HEK293T (cell line): ENCODE results near the gene DACH1.

ENCODE experiments used
- CTCF ChIA-PET: fragments of 350-600 bp; formaldehyde crosslinking; extraction: SDS; loops from one replicate; lab custom pipeline; 2021; ENCODE audit warnings: antibody characterized with exemption, inconsistent platforms; lab: Yijun Ruan, JAX
- POLR2A ChIA-PET: fragments of 350-600 bp; formaldehyde crosslinking; extraction: SDS; loops from one replicate; lab custom pipeline; 2020; ENCODE audit warnings: antibody characterized with exemption, inconsistent platforms; lab: Yijun Ruan, JAX
- DNase-seq: peaks from one replicate; pipeline ENCODE4 v3.0.0; 2012; ENCODE audit warnings: mixed read lengths; ENCODE audit errors: extremely low spot score
- ARNT ChIP-seq: fragments of 450-650 bp; IDR thresholded peaks from 2 replicates; pipeline ENCODE4 v1.6.1; 2017; ENCODE audit warnings: mild to moderate bottlenecking
- BHLHE40 ChIP-seq: fragments of 450-650 bp; IDR thresholded peaks from 2 replicates; pipeline ENCODE4 v1.6.1; 2016; ENCODE audit warnings: mild to moderate bottlenecking, moderate library complexity, borderline replicate concordance
- CTBP1 ChIP-seq: fragments of 450-650 bp; IDR thresholded peaks from 2 replicates; pipeline ENCODE4 v1.6.1; 2016; ENCODE audit warnings: borderline replicate concordance
- ELF4 ChIP-seq: fragments of 450-650 bp; IDR thresholded peaks from 2 replicates; pipeline ENCODE4 v1.6.1; 2017; ENCODE audit warnings: antibody characterized with exemption
- FOXA1 ChIP-seq: fragments of 450-650 bp; IDR thresholded peaks from 2 replicates; pipeline ENCODE4 v1.6.1; 2016; ENCODE audit warnings: mild to moderate bottlenecking
- FOXK2 ChIP-seq: fragments of 450-650 bp; IDR thresholded peaks from 2 replicates; pipeline ENCODE4 v1.6.1; 2016; ENCODE audit warnings: mild to moderate bottlenecking
- FOXM1 ChIP-seq: fragments of 450-650 bp; IDR thresholded peaks from 2 replicates; pipeline ENCODE4 v1.6.1; 2017; ENCODE audit warnings: mild to moderate bottlenecking, borderline replicate concordance
- HDGF ChIP-seq: fragments of 450-650 bp; IDR thresholded peaks from 2 replicates; pipeline ENCODE4 v1.6.1; 2017; ENCODE audit warnings: antibody characterized with exemption, borderline replicate concordance
- L3MBTL2 ChIP-seq: fragments of 450-650 bp; conservative IDR thresholded peaks from 2 replicates; pipeline ENCODE4 v1.6.1; 2016; ENCODE audit warnings: mild to moderate bottlenecking
- LEF1 ChIP-seq: fragments of 450-650 bp; IDR thresholded peaks from 2 replicates; pipeline ENCODE4 v1.6.1; 2017; ENCODE audit warnings: mild to moderate bottlenecking, borderline replicate concordance
- NFRKB ChIP-seq: fragments of 450-650 bp; IDR thresholded peaks from 2 replicates; pipeline ENCODE4 v1.6.1; 2016; ENCODE audit warnings: mild to moderate bottlenecking, moderate library complexity
- SP1 ChIP-seq: fragments of 450-650 bp; IDR thresholded peaks from 2 replicates; pipeline ENCODE4 v1.6.1; 2017
- SUZ12 ChIP-seq: fragments of 450-650 bp; IDR thresholded peaks from 2 replicates; pipeline ENCODE4 v1.6.1; 2016; ENCODE audit warnings: mild to moderate bottlenecking
- TARDBP ChIP-seq: fragments of 450-650 bp; IDR thresholded peaks from 2 replicates; pipeline ENCODE4 v1.6.1; 2016
- ZNF384 ChIP-seq: fragments of 450-650 bp; IDR thresholded peaks from 2 replicates; pipeline ENCODE4 v1.6.1; 2016
- TF ChIP-seq, protein P1 (sequence below): fragments of 450-650 bp; IDR thresholded peaks from 2 replicates; pipeline ENCODE4 v1.6.1; 2016

Gene DACH1

DNA sequence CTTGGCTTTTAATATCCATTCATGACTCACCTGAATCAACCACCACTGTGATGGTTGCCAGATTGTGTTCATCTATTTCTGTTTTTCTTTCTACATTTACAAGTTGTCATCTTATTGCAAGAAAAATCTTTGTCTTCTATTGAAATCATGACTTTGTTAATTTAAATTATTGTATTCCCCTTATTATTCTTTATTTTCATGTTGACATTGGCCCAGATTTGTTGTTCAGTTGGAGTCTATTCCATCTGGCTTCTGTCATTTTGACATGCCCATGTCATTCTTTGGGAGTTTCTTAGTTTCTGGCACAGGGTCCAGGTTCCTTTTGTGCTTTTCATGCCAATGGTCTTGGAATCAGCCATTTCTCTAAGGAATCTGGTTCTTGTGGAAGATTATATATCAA is 19.9 kb upstream of the DACH1 start:
- no peak for TF ChIP-seq TARDBP
- no peak for TF ChIP-seq SP1
- no peak for TF ChIP-seq FOXA1
- no peak for TF ChIP-seq CTBP1
- TF ChIP-seq SUZ12: no peak
- no peak for TF ChIP-seq ZNF384
- TF ChIP-seq HDGF: no peak
- TF ChIP-seq BHLHE40: no peak
- TF ChIP-seq FOXK2: no peak
- TF ChIP-seq NFRKB: no peak
- TF ChIP-seq ARNT: no peak
- no peak for TF ChIP-seq LEF1
- TF ChIP-seq, protein P1, sequence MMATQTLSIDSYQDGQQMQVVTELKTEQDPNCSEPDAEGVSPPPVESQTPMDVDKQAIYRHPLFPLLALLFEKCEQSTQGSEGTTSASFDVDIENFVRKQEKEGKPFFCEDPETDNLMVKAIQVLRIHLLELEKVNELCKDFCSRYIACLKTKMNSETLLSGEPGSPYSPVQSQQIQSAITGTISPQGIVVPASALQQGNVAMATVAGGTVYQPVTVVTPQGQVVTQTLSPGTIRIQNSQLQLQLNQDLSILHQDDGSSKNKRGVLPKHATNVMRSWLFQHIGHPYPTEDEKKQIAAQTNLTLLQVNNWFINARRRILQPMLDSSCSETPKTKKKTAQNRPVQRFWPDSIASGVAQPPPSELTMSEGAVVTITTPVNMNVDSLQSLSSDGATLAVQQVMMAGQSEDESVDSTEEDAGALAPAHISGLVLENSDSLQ: no peak
- POLR2A ChIA-PET: no interaction called here
- no peak for DNase-seq
- CTCF ChIA-PET: no interaction called here

DNA sequence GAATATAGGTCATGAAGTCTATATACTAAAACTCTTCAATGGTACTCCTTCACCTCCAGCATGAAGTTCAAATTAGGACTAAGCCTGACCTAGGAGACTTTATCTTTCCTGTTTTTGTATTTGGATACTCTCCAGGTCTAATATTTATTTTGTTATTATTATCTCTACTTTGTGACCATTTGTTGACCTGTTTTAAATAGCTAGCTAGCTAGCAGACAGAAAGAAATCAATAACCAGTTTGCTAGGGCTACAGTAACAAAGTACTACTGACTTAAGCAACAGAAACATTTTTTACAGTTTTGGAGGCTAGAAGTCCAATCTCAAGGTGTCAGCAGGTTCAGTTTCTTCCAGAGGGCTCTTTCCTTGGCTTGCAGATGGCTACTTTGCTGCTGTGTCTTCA is 15.1 kb upstream of the DACH1 start:
- DNase-seq: no peak
- ChIA-PET CTCF (no interaction called here), POLR2A (no interaction called here)
- no peak for TF ChIP-seq FOXM1
- TF ChIP-seq ELF4: no peak
- TF ChIP-seq ARNT: no peak
- no peak for TF ChIP-seq ZNF384
- no peak for TF ChIP-seq NFRKB
- no peak for TF ChIP-seq FOXK2
- no peak for TF ChIP-seq LEF1

DNA sequence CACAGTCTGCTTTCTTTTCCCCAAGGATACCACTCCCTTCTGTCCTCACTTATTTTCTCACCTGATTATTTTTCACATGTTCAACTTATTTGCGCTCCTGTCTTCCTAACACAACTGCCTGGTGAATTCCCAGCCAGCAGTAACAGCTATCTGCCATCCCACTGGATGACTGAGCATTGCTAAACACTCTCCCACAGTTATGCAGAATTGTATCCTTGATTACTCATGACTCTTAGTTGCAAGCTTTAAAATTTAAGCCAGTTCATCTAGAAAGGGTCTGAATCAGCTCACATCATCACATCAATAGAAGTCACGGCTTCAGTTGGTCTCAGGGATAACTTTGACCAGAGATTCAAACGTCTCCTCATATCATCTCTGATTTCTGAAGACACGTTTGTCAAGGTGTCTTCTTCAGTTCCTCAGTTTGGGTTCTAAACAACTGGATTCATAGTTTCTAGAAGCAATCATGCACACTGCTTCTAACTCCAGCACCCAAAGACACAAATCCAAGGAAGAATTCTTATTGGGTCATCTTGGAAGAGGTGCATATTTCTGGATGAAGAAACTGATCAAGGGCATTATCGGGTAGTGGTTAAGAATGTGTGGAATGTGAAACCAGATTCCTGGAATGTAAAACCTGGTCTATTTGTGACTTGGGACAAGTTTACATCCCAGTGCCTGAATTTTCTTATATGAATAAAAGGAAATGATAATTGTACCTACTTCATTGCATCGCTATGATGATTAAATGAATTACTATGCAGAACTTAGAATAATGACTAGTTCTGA is 13.9 kb upstream of the DACH1 start:
- CTCF ChIA-PET: interaction anchor here (2.2 kb wide), 1 partner anchor 577 kb away, joined by 9 read pairs; no protein-coding TSS in a partner anchor
- TF ChIP-seq ELF4 (no peak), LEF1 (no peak), FOXK2 (no peak), NFRKB (no peak), BHLHE40 (no peak), CTBP1 (no peak), HDGF (no peak), SUZ12 (no peak), SP1 (no peak), ARNT (no peak), TARDBP (no peak), L3MBTL2 (no peak), FOXA1 (no peak), FOXM1 (no peak), ZNF384 (no peak)
- TF ChIP-seq, protein P1: no peak
- POLR2A ChIA-PET: no interaction called here
- DNase-seq: no peak

DNA sequence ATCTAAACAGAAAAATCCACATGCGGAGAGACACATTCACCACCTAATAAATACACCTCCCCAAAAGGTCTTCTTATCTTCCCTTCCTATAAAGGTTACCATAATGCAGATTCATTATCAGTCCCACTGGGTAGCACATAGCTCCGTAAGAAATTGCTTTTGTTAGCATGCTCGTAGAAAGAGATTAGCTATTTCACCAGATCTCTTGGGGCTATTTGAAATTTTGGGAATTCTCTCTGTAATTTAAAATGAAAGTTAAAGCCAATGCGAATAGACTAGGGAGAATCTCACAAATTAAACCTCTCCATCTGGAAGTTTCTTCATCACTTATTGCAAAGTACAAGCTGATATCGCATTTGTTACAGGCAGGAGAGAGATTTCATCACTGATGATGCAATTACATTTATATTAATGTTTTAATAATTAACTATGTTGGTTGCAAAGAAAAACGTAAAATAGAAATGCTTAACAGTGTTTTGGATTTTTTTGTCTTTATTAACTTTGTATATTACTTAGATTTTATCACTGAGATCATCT is 12.9 kb upstream of the DACH1 start:
- TF ChIP-seq, protein P1: no peak
- no peak for TF ChIP-seq SP1
- no peak for TF ChIP-seq ARNT
- no peak for TF ChIP-seq ZNF384
- TF ChIP-seq L3MBTL2: no peak
- no peak for TF ChIP-seq SUZ12
- TF ChIP-seq CTBP1: no peak
- TF ChIP-seq TARDBP: no peak
- TF ChIP-seq FOXA1: no peak
- no peak for TF ChIP-seq ELF4
- no peak for TF ChIP-seq HDGF
- TF ChIP-seq NFRKB: no peak
- no peak for TF ChIP-seq FOXK2
- TF ChIP-seq BHLHE40: no peak
- TF ChIP-seq FOXM1: no peak
- TF ChIP-seq LEF1: no peak
- POLR2A ChIA-PET: no interaction called here
- CTCF ChIA-PET: interaction anchor here (0.7 to 2.2 kb wide), 5 partner anchors 10 to 699 kb away, joined by 4 to 10 read pairs (median 9); partner anchors contain the start of gene DACH1
- DNase-seq: no peak

DNA sequence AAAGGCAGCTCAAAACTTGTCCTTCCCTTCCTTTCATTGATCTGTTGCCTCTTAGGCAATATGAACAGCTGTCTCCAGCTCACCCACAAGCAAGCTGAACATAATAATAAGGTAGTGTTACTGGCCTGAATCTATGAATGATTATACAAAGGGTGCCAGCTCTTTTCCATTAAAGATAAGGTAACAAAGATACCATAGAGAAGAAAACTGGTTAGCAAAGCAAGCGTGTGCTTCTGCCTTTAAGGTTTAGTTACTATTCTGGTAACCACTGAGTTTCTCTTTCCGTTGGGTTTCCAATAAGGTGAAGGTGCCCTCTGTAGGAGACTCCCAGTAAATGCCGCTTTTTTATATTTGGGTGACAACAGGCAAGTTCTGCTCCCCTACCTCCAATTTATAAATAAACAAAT is 12.1 kb upstream of the DACH1 start:
- POLR2A ChIA-PET: interaction anchor here (1.2 to 3.9 kb wide), 2 partner anchors 12 to 14 kb away, joined by 6 to 21 read pairs; partner anchors contain the start of gene DACH1
- TF ChIP-seq FOXM1: no peak
- no peak for TF ChIP-seq FOXK2
- no peak for TF ChIP-seq FOXA1
- TF ChIP-seq ZNF384: no peak
- no peak for TF ChIP-seq LEF1
- no peak for TF ChIP-seq TARDBP
- TF ChIP-seq, protein P1: no peak
- TF ChIP-seq CTBP1: no peak
- TF ChIP-seq BHLHE40: no peak
- TF ChIP-seq SP1: no peak
- no peak for TF ChIP-seq ELF4
- no peak for TF ChIP-seq SUZ12
- peak; percentile 69 for DNase-seq
- CTCF ChIA-PET: interaction anchor here (0.6 to 2.2 kb wide), 17 partner anchors 10 to 920 kb away, joined by 3 to 10 read pairs (median 4); partner anchors contain the start of gene DACH1
